Measurements from ENCODE around the gene SLC16A7. TPM values are rescaled to one million over a fixed set of nuclear protein-coding genes. Genes with fewer than 3 reads are reported as not detected.
A peak's percentile ranks its signal among the peaks of the same experiment; 100 is the strongest.

Gene SLC16A7
- total RNA-seq, 1 donor from 2014 or later = 2.4 TPM

DNA sequence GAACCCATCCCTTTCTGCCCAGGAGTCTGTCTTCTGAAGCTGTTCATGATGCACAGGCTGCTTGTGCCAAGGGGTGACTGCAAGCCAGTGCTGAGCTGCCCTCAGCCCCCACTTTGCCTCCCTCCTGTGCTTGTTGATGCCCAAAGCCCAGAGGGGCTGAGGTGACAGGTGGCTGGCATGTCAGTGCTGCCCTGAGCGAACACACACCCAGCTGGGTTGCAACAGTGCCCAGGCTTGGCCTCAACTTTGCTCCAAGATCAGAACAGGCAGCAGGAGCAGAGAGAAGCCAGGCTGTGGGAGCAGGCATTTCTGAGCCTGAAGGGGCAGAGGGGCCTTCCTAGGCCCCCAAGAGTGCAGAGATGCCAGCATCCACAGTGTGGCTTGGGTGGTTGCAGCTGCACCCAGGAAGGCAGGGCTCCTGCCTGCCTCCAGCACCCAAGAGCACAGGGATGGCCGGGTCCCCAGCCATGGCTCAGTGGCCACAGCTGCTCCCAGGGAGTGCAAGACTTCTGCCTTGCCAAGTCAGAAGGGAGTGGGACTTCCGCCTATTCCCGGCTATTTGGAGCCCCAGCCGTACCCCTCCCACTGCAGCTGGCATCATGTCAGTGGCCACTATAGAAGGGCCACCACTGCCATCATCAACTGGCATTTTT, 83.1 kb downstream of the SLC16A7 start:
- no peak for DNase-seq (ENCODE audit: low read depth)
- H3K4me3 ChIP-seq (ENCODE audit: low read depth, low read length) = no peak overlapping the region
- TF ChIP-seq, protein P1, sequence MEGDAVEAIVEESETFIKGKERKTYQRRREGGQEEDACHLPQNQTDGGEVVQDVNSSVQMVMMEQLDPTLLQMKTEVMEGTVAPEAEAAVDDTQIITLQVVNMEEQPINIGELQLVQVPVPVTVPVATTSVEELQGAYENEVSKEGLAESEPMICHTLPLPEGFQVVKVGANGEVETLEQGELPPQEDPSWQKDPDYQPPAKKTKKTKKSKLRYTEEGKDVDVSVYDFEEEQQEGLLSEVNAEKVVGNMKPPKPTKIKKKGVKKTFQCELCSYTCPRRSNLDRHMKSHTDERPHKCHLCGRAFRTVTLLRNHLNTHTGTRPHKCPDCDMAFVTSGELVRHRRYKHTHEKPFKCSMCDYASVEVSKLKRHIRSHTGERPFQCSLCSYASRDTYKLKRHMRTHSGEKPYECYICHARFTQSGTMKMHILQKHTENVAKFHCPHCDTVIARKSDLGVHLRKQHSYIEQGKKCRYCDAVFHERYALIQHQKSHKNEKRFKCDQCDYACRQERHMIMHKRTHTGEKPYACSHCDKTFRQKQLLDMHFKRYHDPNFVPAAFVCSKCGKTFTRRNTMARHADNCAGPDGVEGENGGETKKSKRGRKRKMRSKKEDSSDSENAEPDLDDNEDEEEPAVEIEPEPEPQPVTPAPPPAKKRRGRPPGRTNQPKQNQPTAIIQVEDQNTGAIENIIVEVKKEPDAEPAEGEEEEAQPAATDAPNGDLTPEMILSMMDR (conservative IDR thresholded peaks at IDR 0.05; ENCODE audit: low read depth, low read length) = no peak

DNA sequence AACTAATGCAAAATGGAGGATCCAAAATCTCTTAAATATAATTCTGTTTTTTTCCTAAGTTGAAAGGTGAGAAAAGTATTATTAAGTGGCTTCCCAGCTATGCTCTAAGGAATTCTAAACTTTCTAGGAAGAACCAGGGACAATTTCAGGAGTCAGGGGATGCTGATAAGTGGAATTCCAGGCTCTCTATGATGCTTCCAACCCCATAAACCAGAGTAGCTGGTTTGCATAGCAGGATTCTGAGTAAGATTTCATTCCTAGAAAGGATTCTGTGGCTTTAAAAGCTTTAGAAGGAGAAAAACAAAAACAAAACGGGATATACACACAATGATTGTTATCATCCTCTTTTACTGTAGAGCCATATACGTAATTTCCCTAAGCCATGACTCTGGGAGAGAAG, 93.9 kb downstream of the SLC16A7 start:
- H3K4me3 ChIP-seq (ENCODE audit: low read depth, low read length) = no peak overlapping the region
- TF ChIP-seq, protein P1 (conservative IDR thresholded peaks at IDR 0.05; ENCODE audit: low read depth, low read length) = no peak
- DNase-seq (ENCODE audit: low read depth) = no peak

DNA sequence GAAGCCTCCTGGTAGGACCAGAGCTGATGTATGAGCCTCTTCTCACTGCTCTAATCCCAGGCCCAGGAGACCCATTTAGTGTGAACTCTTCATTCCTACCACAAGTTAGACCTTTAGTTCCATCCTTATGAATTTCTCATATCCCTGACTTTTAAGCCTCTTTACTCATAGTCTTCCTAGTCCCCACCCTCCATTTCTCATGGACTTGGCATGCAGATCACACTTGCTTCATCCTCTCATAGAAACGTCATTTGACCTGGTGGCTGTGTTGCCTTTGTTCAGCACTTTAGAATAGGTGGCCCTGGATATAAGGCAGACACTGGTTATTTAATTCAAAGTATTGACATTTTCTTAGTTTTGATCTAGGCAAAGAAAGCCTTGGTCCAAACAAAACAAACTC, 99.5 kb downstream of the SLC16A7 start:
- no peak overlapping the region for H3K4me3 ChIP-seq (ENCODE audit: low read depth, low read length)
- TF ChIP-seq, protein P1 (conservative IDR thresholded peaks at IDR 0.05; ENCODE audit: low read depth, low read length) = no peak
- no peak for DNase-seq (ENCODE audit: low read depth)

DNA sequence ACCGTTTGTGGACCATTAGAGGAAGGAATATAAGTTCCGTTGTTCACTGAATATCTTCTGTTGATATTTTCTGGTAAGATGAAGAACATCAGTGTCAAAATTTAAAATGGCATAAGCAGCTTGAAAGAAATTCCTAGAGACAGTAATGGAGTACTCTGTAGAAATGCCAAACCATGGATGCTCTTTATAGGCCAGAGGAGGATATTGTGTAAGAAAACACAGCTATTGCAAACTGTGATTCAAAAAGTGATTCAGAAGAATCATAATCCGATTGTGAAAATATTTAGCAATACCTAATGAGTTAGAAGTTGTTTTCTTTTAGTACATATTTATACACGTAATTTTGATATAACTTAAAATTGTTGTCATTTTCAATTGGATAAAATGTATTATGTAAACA, 102.8 kb downstream of the SLC16A7 start:
- H3K4me3 ChIP-seq (ENCODE audit: low read depth, low read length) = no peak overlapping the region
- no peak for DNase-seq (ENCODE audit: low read depth)
- TF ChIP-seq, protein P1 (conservative IDR thresholded peaks at IDR 0.05; ENCODE audit: low read depth, low read length) = no peak

DNA sequence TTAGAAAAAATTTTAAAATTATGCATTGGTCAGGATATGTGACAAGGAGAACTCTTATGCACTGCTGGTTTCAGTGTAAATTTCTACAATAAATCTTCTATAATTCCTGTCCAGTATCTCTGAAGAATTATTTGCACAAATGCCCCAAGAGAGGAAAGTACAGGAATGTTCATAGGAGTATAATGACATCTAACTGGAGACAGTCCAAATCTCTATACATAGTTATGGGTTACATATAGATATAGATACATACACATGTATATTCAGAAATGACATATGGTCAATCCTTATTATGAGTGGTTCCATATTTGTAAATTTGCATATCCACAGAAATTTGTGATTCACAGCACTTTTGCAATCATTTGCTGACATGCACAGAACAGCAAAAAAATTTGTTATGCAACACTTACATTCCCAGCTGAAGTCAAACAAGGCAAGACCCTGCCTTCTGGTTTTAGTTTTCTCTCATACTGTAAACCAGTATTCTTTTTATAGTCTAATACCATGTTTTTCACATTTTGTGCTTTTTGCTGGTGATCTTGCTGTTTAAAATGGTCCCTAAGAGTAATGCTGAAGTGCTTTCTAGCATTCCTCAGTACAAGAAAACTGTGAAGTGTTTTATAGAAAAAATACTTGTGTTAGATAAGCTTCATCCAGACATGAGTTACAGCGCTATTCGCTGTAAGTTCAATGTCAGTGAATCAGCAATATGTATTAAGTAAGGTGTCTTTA, 103.8 kb downstream of the SLC16A7 start:
- DNase-seq (ENCODE audit: low read depth) = no peak
- TF ChIP-seq, protein P1 (conservative IDR thresholded peaks at IDR 0.05; ENCODE audit: low read depth, low read length) = no peak
- no peak overlapping the region for H3K4me3 ChIP-seq (ENCODE audit: low read depth, low read length)

DNA sequence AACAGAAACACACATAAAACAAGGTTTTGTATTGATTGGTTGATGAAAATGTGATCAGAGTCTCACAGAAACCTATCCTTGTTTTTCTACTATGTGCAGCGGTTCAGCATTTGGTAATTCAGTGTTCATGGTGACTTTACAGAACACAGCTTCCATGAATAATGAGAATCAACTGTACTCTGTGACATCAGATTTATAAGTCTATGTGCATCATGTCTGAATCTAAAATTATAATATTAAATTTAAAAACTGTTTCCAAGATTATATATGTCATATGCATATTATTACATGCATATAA, 104.3 kb downstream of the SLC16A7 start:
- TF ChIP-seq, protein P1 (conservative IDR thresholded peaks at IDR 0.05; ENCODE audit: low read depth, low read length) = no peak
- H3K4me3 ChIP-seq (ENCODE audit: low read depth, low read length) = no peak overlapping the region
- no peak for DNase-seq (ENCODE audit: low read depth)

DNA sequence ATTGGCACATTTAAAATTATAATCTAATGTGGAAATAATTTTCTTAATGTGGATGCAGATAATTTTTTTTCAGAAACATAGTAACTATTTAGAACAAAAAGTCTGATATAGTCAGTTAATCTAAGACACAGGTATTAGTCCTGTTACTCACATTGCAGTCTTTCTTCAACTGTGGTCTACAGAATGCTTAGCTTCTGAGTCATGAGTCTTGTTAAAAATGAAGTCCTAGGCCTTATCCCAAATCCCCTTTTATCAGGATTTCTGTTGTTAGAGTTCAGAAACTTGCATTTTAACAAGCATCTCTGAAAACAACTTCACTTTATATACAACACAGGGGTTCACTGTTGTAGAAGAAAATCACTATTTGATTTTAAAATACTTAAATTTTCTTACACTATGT, 112.2 kb downstream of the SLC16A7 start:
- H3K4me3 ChIP-seq (ENCODE audit: low read depth, low read length) = no peak overlapping the region
- DNase-seq (ENCODE audit: low read depth) = peak; percentile 25
- TF ChIP-seq, protein P1 (conservative IDR thresholded peaks at IDR 0.05; ENCODE audit: low read depth, low read length) = no peak

All from epithelial cell of proximal tubule (primary cell).